ENCODE results near the gene EIF4G1.
A peak's percentile ranks its signal among the peaks of the same experiment; 100 is the strongest.

EIF4G1 gene

GRCh38 chr3:184353546-184353941, 39.1 kb downstream of the EIF4G1 start:
- no peak for DNase-seq

- peak; percentile 59 to 71 for DNase-seq
Observed at GRCh38 chr3:184354121-184354728, 39.8 kb downstream of the EIF4G1 start.

GRCh38 chr3:184354754-184355153, 40.3 kb downstream of the EIF4G1 start:
- DNase-seq: no peak

- no peak for DNase-seq
Observed at GRCh38 chr3:184355261-184356040, 41.0 kb downstream of the EIF4G1 start.

- no peak for DNase-seq
Observed at GRCh38 chr3:184357248-184358123, 43.1 kb downstream of the EIF4G1 start.

GRCh38 chr3:184358124-184358767, 43.8 kb downstream of the EIF4G1 start:
- no peak for DNase-seq

- DNase-seq: no peak
Observed at GRCh38 chr3:184358921-184359350, 44.5 kb downstream of the EIF4G1 start.

GRCh38 chr3:184359610-184360009, 45.2 kb downstream of the EIF4G1 start:
- DNase-seq: no peak

GRCh38 chr3:184360070-184360928, 45.9 kb downstream of the EIF4G1 start:
- DNase-seq: no peak

- DNase-seq: no peak
Observed at GRCh38 chr3:184360929-184361531, 46.6 kb downstream of the EIF4G1 start.

- DNase-seq: peak; percentile 13 to 38
Observed at GRCh38 chr3:184361532-184361931, 47.1 kb downstream of the EIF4G1 start, which contains the start of the genes CLCN2 and POLR2H. Gene CLCN2 (minus strand): TSS chr3:184361605. CDS start chr3:184361479, 126 bp downstream. Gene POLR2H (plus strand): TSS chr3:184361710. CDS start chr3:184363493, 1,783 bp downstream.

- DNase-seq: peak; percentile 21 to 32
Observed at GRCh38 chr3:184361932-184362667, 47.7 kb downstream of the EIF4G1 start.

- DNase-seq: peak; percentile 94 to 96
Observed at GRCh38 chr3:184362668-184363546, 48.5 kb downstream of the EIF4G1 start.

- no peak for DNase-seq
Observed at GRCh38 chr3:184366619-184367289, 52.3 kb downstream of the EIF4G1 start.

GRCh38 chr3:184368116-184368515, 53.7 kb downstream of the EIF4G1 start:
- no peak for DNase-seq

GRCh38 chr3:184368586-184369183, 54.3 kb downstream of the EIF4G1 start:
- DNase-seq: no peak

- peak; percentile 64 to 69 for DNase-seq
Observed at GRCh38 chr3:184371570-184372018, 57.2 kb downstream of the EIF4G1 start.

- DNase-seq: no peak
Observed at GRCh38 chr3:184372296-184372821, 58.0 kb downstream of the EIF4G1 start.
